CD4-positive, alpha-beta T cell treated with Interleukin-2 at 100 ng/mL for 4 hours (primary cell): ENCODE measurements around the gene AGAP1.

Source experiments
- DNase-seq: peaks from one replicate; pipeline ENCODE4 v3.0.0-alpha.2; 2020; ENCODE audit warnings: low spot score

The AGAP1 gene

GRCh38 chr2:235850289-235850688 is 356.4 kb downstream of the AGAP1 start:
- DNase-seq, result no peak

GRCh38 chr2:235850771-235851551 is 357.1 kb downstream of the AGAP1 start:
- no peak for DNase-seq

- no peak for DNase-seq
Observed at GRCh38 chr2:235851828-235852525, 358.1 kb downstream of the AGAP1 start.

GRCh38 chr2:235852526-235852920 is 358.7 kb downstream of the AGAP1 start:
- DNase-seq, result no peak

- no peak for DNase-seq
Observed at GRCh38 chr2:235854276-235854675, 360.4 kb downstream of the AGAP1 start.

GRCh38 chr2:235855011-235855410 is 361.2 kb downstream of the AGAP1 start:
- no peak for DNase-seq

- no peak for DNase-seq
Observed at GRCh38 chr2:235856151-235856854, 362.5 kb downstream of the AGAP1 start.

GRCh38 chr2:235857598-235857997 is 363.8 kb downstream of the AGAP1 start:
- no peak for DNase-seq

- no peak for DNase-seq
Observed at GRCh38 chr2:235858881-235859280, 365.0 kb downstream of the AGAP1 start.

- no peak for DNase-seq
Observed at GRCh38 chr2:235859651-235860050, 365.8 kb downstream of the AGAP1 start.

- DNase-seq, result no peak
Observed at GRCh38 chr2:235860111-235860510, 366.3 kb downstream of the AGAP1 start.

- DNase-seq, result no peak
Observed at GRCh38 chr2:235860871-235861270, 367.0 kb downstream of the AGAP1 start.

GRCh38 chr2:235861383-235861782 is 367.5 kb downstream of the AGAP1 start:
- DNase-seq, result no peak

GRCh38 chr2:235863414-235863813 is 369.6 kb downstream of the AGAP1 start:
- DNase-seq, result no peak

GRCh38 chr2:235864302-235864701 is 370.5 kb downstream of the AGAP1 start:
- DNase-seq, result no peak

GRCh38 chr2:235864733-235865515 is 371.1 kb downstream of the AGAP1 start:
- no peak for DNase-seq

GRCh38 chr2:235866373-235866772 is 372.5 kb downstream of the AGAP1 start:
- DNase-seq, result no peak

GRCh38 chr2:235868224-235868623 is 374.4 kb downstream of the AGAP1 start:
- no peak for DNase-seq

- no peak for DNase-seq
Observed at GRCh38 chr2:235868645-235869044, 374.8 kb downstream of the AGAP1 start.

GRCh38 chr2:235870515-235870914 is 376.7 kb downstream of the AGAP1 start:
- no peak for DNase-seq

- no peak for DNase-seq
Observed at GRCh38 chr2:235876099-235876679, 382.3 kb downstream of the AGAP1 start.
